Measurements from ENCODE around the gene PPARG. TPM values are rescaled to one million over a fixed set of nuclear protein-coding genes. Genes with fewer than 3 reads are reported as not detected.

Gene PPARG
- polyA plus RNA-seq, 1 of the 3 experiments (the other 2 are of a cell fraction), result 2.8 TPM

GRCh38 chr3:12454076-12454815 lies 165.4 kb downstream of the PPARG start:
- no peak overlapping the region for H3K9ac ChIP-seq
- 68% methylated on average over 6 of the region's 6 CpGs for WGBS (ENCODE audit: low lambda C conversion rate)
- H3K27me3 ChIP-seq (ENCODE audit: insufficient read depth), result no peaks in the 10 kb centered on the region
- H3K9me2 ChIP-seq, result no peaks in the 10 kb centered on the region
- no peak overlapping the region for H2AFZ ChIP-seq (ENCODE audit: low read depth)
- CTCF ChIA-PET, result interaction anchor here (1.2 to 2.2 kb wide), 2 partner anchors 16 to 266 kb away, joined by 3 to 5 read pairs; no protein-coding TSS in a partner anchor
- no peak overlapping the region; a peak in 1 of 4 replicates for H3K27ac ChIP-seq (ENCODE audit: low read depth in 2 of 2, low read length in 1 of 2)
- no peaks in the 10 kb centered on the region for H3K79me2 ChIP-seq (ENCODE audit: insufficient read depth)
- no peaks in the 10 kb centered on the region for H3K9me3 ChIP-seq
- H3K4me1 ChIP-seq (ENCODE audit: control insufficient read depth in 1 of 2, insufficient read depth in 2 of 2, low read depth in 1 of 2, low read length in 1 of 2), result 0 out of 4 replicates have a peak, but pooled peaks cover 0 to 8% of the 10 kb centered on the region in 2 experiments
- 0 out of 2 replicates have a peak overlapping the region, but pooled peaks have one; percentile 1 for H3K4me2 ChIP-seq
- H3K36me3 ChIP-seq (replicated peaks in 1 of 2; ENCODE audit: control insufficient read depth in 1 of 2, insufficient read depth in 2 of 2, low read length in 1 of 2), result no peaks in the 10 kb centered on the region
- no peak for DNase-seq
- H3F3A ChIP-seq (replicated peaks; ENCODE audit: insufficient read depth), result no peaks in the 10 kb centered on the region
- H3K4me3 ChIP-seq (ENCODE audit: low read depth in 2 of 2, low read length in 1 of 2), result no peak overlapping the region
- no peaks in the 10 kb centered on the region for H4K20me1 ChIP-seq (ENCODE audit: insufficient read depth)
- POLR2A ChIA-PET, result no interaction called here
- TF ChIP-seq TCF12 (IDR thresholded peaks at IDR 0.05) (peak; percentile 18; the same call in 1 of the 2 replicates), FOSL2 (IDR thresholded peaks at IDR 0.05; ENCODE audit: borderline replicate concordance, low read depth) (no peak), RAD21 (IDR thresholded peaks at IDR 0.05; ENCODE audit: low read length) (no peak), TAF1 (IDR thresholded peaks at IDR 0.05; ENCODE audit: borderline replicate concordance, low read depth, low read length) (no peak), YY1 (IDR thresholded peaks at IDR 0.05; ENCODE audit: low read depth) (no peak), POLR2AphosphoS5 (IDR thresholded peaks at IDR 0.05; ENCODE audit: low read depth, low read length) (no peak), FOXM1 (IDR thresholded peaks at IDR 0.05; ENCODE audit: low read depth) (no peak), MXI1 (IDR thresholded peaks at IDR 0.05; ENCODE audit: low read depth, low read length) (no peak), RXRA (IDR thresholded peaks at IDR 0.05; ENCODE audit: borderline replicate concordance, low read depth) (no peak), PBX3 (IDR thresholded peaks at IDR 0.05) (no peak), REST (IDR thresholded peaks at IDR 0.05; ENCODE audit: low read depth, low read length) (peak; percentile 86), GATA2 (CRISPR knock-in tag; IDR thresholded peaks at IDR 0.05) (no peak)

- WGBS (ENCODE audit: low lambda C conversion rate), result 83% methylated on average over 1 of the region's 2 CpGs
- Histone ChIP-seq H3K36me3 (replicated peaks in 1 of 2; ENCODE audit: control insufficient read depth in 1 of 2, insufficient read depth in 2 of 2, low read length in 1 of 2) (no peaks in the 10 kb centered on the region), H3K9me3 (no peaks in the 10 kb centered on the region), H3K27me3 (ENCODE audit: insufficient read depth) (no peaks in the 10 kb centered on the region), H3K27ac (ENCODE audit: low read depth in 2 of 2, low read length in 1 of 2) (no peak overlapping the region), H3K9me2 (no peaks in the 10 kb centered on the region), H4K20me1 (ENCODE audit: insufficient read depth) (no peaks in the 10 kb centered on the region), H2AFZ (ENCODE audit: low read depth) (no peak overlapping the region), H3K9ac (no peak overlapping the region), H3K79me2 (ENCODE audit: insufficient read depth) (no peaks in the 10 kb centered on the region), H3F3A (replicated peaks; ENCODE audit: insufficient read depth) (no peaks in the 10 kb centered on the region), H3K4me1 (ENCODE audit: control insufficient read depth in 1 of 2, insufficient read depth in 2 of 2, low read depth in 1 of 2, low read length in 1 of 2) (0 out of 4 replicates have a peak, but pooled peaks cover 0 to 8% of the 10 kb centered on the region in 2 experiments), H3K4me3 (ENCODE audit: low read depth in 2 of 2, low read length in 1 of 2) (no peak overlapping the region), H3K4me2 (no peak overlapping the region)
- ChIA-PET POLR2A (no interaction called here), CTCF (interaction anchor here (1.2 to 2.2 kb wide), 3 partner anchors 16 to 320 kb away, joined by 3 to 5 read pairs (median 4); no protein-coding TSS in a partner anchor)
- no peak for DNase-seq
- TF ChIP-seq USF1 (IDR thresholded peaks at IDR 0.05; ENCODE audit: borderline replicate concordance, low read depth), result no peak
- no peak for TF ChIP-seq FOXM1 (IDR thresholded peaks at IDR 0.05; ENCODE audit: low read depth)
- TF ChIP-seq REST (IDR thresholded peaks at IDR 0.05; ENCODE audit: low read depth, low read length), result no peak
- TF ChIP-seq PBX3 (IDR thresholded peaks at IDR 0.05), result no peak
- TF ChIP-seq GABPA (IDR thresholded peaks at IDR 0.05; ENCODE audit: low read depth), result no peak
- no peak for TF ChIP-seq RXRA (IDR thresholded peaks at IDR 0.05; ENCODE audit: borderline replicate concordance, low read depth)
- no peak for TF ChIP-seq NFIC (IDR thresholded peaks at IDR 0.05; ENCODE audit: borderline replicate concordance)
- no peak for TF ChIP-seq NRF1 (IDR thresholded peaks at IDR 0.05; ENCODE audit: low read depth, low read length)
Measured at GRCh38 chr3:12454816-12455121, 165.9 kb downstream of the PPARG start.

Data from SK-N-SH (cell line).